KOPT-K1 (cell line): ENCODE results near the gene POLR3A.
"Not testable (repeated sequence)": the region's sequence is repeated elsewhere in the genome, so short reads cannot be mapped to it uniquely, and the experiment has no call there.

Experiments
- H3K27ac ChIP-seq: fragments of 200-600 bp; sonication (generic); 2 replicates; pipeline ENCODE4 v1.5.1; 2016; ENCODE audit warnings: antibody characterized with exemption, mild to moderate bottlenecking, low read depth, low read length; ENCODE audit not compliant: poor library complexity, severe bottlenecking
- H3K36me3 ChIP-seq: fragments of 200-600 bp; sonication (generic); 2 replicates; pipeline ENCODE4 v1.5.1; 2017; ENCODE audit warnings: antibody characterized with exemption, mild to moderate bottlenecking, low read length, moderate library complexity; ENCODE audit not compliant: insufficient read depth
- H3K9me3 ChIP-seq: fragments of 200-600 bp; sonication (generic); 2 replicates; pipeline ENCODE4 v1.5.1; 2017; ENCODE audit warnings: antibody characterized with exemption, low read length, mild to moderate bottlenecking; ENCODE audit not compliant: insufficient read depth, poor library complexity, severe bottlenecking

The POLR3A gene

GRCh38 chr10:78013564-78013963, 15.8 kb downstream of the POLR3A start:
- Histone ChIP-seq H3K9me3 (no peaks in the 10 kb centered on the region), H3K36me3 (peaks cover 100% of the 10 kb centered on the region), H3K27ac (no peak overlapping the region)

- H3K9me3 ChIP-seq: no peaks in the 10 kb centered on the region
- H3K36me3 ChIP-seq: peaks cover 99% of the 10 kb centered on the region
Observed at GRCh38 chr10:78011065-78011464, 18.2 kb downstream of the POLR3A start.

GRCh38 chr10:78010278-78010677, 19.0 kb downstream of the POLR3A start:
- Histone ChIP-seq H3K36me3 (peaks cover 99% of the 10 kb centered on the region), H3K9me3 (no peaks in the 10 kb centered on the region), H3K27ac (no peak overlapping the region)

More at GRCh38 chr10:78011065-78011464, 18.2 kb downstream of the POLR3A start:
- no peak overlapping the region for H3K27ac ChIP-seq

GRCh38 chr10:78009662-78010061, 19.7 kb downstream of the POLR3A start:
- no peaks in the 10 kb centered on the region for H3K9me3 ChIP-seq
- peaks cover 99% of the 10 kb centered on the region for H3K36me3 ChIP-seq
- H3K27ac ChIP-seq: no peak overlapping the region

- H3K9me3 ChIP-seq: no peaks in the 10 kb centered on the region
- H3K27ac ChIP-seq: no peak overlapping the region
- H3K36me3 ChIP-seq: peaks cover 99% of the 10 kb centered on the region
Observed at GRCh38 chr10:78007172-78007571, 22.1 kb downstream of the POLR3A start.

GRCh38 chr10:78004215-78005026, 24.9 kb downstream of the POLR3A start:
- Histone ChIP-seq H3K36me3 (peaks cover 99% of the 10 kb centered on the region), H3K27ac (no peak overlapping the region)

GRCh38 chr10:78002541-78003288, 26.6 kb downstream of the POLR3A start:
- Histone ChIP-seq H3K36me3 (peaks cover 85% of the 10 kb centered on the region), H3K27ac (no peak overlapping the region), H3K9me3 (no peaks in the 10 kb centered on the region)

More at GRCh38 chr10:78004215-78005026, 24.9 kb downstream of the POLR3A start:
- no peaks in the 10 kb centered on the region for H3K9me3 ChIP-seq

GRCh38 chr10:78000956-78001472, 28.3 kb downstream of the POLR3A start:
- Histone ChIP-seq H3K9me3 (no peaks in the 10 kb centered on the region), H3K27ac (no peak overlapping the region), H3K36me3 (peaks cover 68% of the 10 kb centered on the region)

GRCh38 chr10:78000206-78000605, 29.1 kb downstream of the POLR3A start:
- H3K36me3 ChIP-seq: peaks cover 60% of the 10 kb centered on the region
- no peaks in the 10 kb centered on the region for H3K9me3 ChIP-seq
- no peak overlapping the region for H3K27ac ChIP-seq

GRCh38 chr10:77998780-77999179, 30.5 kb downstream of the POLR3A start:
- not testable (repeated sequence) for H3K27ac ChIP-seq
- peaks cover 52% of the 10 kb centered on the region for H3K36me3 ChIP-seq

GRCh38 chr10:77993620-77994019, 35.7 kb downstream of the POLR3A start:
- Histone ChIP-seq H3K36me3 (peaks cover 58% of the 10 kb centered on the region), H3K27ac (no peak overlapping the region), H3K9me3 (no peaks in the 10 kb centered on the region)

More at GRCh38 chr10:77998780-77999179, 30.5 kb downstream of the POLR3A start:
- H3K9me3 ChIP-seq: not testable (repeated sequence)

- Histone ChIP-seq H3K27ac (no peak overlapping the region), H3K9me3 (no peaks in the 10 kb centered on the region), H3K36me3 (peaks cover 100% of the 10 kb centered on the region)
Observed at GRCh38 chr10:77989081-77989724, 40.1 kb downstream of the POLR3A start.

GRCh38 chr10:77987671-77988255, 41.6 kb downstream of the POLR3A start:
- Histone ChIP-seq H3K27ac (no peak overlapping the region), H3K36me3 (peaks cover 100% of the 10 kb centered on the region)

GRCh38 chr10:77984986-77985385, 44.3 kb downstream of the POLR3A start:
- Histone ChIP-seq H3K36me3 (peaks cover 98% of the 10 kb centered on the region), H3K9me3 (no peaks in the 10 kb centered on the region), H3K27ac (no peak overlapping the region)

More at GRCh38 chr10:77987671-77988255, 41.6 kb downstream of the POLR3A start:
- no peaks in the 10 kb centered on the region for H3K9me3 ChIP-seq
